Measurements from ENCODE around the gene PANX2. TPM values are rescaled to one million over a fixed set of nuclear protein-coding genes. Genes with fewer than 3 reads are reported as not detected.
A peak's percentile ranks its signal among the peaks of the same experiment; 100 is the strongest.

Gene PANX2
- total and polyA plus RNA-seq, 9 of the 15 experiments (the other 6 are each of a cell fraction or from before 2014, with no cell fraction given) = 0.01 to 3.9 (median 0.67) TPM; not detected in 1

DNA sequence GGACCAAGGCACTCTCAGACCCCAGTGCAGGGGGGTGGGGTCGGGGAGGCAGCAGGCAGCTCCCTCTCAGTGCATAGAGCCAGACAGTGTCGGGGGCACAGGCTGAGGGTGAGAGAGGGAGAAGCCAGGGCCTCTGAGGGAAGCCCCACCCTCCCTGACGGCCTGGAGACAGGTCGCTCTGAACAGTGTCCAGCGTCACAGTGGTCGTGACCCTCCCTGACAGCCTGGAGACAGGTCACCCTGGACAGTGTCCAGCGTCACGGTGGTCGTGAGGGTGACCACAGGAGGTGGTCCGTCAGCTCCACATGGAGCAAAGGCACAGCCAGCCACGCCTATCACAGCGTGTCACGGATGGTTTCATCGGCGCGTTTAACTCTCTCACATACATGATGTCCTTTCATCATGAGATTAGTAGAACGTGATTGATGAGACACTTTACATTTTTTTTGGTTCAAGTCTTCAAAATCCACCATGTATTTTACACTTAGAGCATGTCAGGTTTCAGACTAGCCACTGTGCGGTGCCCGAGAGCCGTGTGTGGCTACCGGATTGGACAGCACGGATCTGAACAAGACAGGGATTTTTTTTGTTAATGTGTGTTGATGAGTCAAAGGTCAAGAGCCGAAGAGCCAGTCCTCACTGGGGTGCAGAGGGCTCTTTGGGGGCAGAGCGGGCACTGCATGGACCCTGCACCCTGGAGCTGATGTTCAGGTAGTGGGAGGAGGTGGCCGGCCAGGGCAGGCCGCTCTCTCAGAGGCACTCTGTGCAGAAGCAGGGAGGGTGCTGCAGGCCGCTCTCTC, 23.9 kb upstream of the PANX2 start (continued):
- TF ChIP-seq, protein P1, sequence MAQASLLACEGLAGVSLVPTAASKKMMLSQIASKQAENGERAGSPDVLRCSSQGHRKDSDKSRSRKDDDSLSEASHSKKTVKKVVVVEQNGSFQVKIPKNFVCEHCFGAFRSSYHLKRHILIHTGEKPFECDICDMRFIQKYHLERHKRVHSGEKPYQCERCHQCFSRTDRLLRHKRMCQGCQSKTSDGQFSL (CRISPR knock-in tag; IDR thresholded peaks at IDR 0.05) = no peak
- TF ChIP-seq, protein P1 (tag; IDR thresholded peaks at IDR 0.05) = no peak
- TF ChIP-seq NR2C1 (IDR thresholded peaks at IDR 0.05) (peak; percentile 50; the same call in 1 of the 2 replicates), NR2C1 (tag; IDR thresholded peaks at IDR 0.05) (peak; percentile 54), SMARCA4 (IDR thresholded peaks at IDR 0.05) (no peak), ZNF134 (CRISPR knock-in tag; conservative IDR thresholded peaks at IDR 0.05) (no peak), SP2 (IDR thresholded peaks at IDR 0.05; ENCODE audit: extremely low read depth, low read depth, low read length, poor library complexity, severe bottlenecking) (no peak), POLR2B (IDR thresholded peaks at IDR 0.05; ENCODE audit: low read depth, partially characterized antibody) (no peak), ZNF253 (CRISPR knock-in tag; conservative IDR thresholded peaks at IDR 0.05) (no peak), TAF7 (tag; IDR thresholded peaks at IDR 0.05) (no peak), ZFP1 (CRISPR knock-in tag; IDR thresholded peaks at IDR 0.05) (no peak), MECOM (CRISPR knock-in tag; IDR thresholded peaks at IDR 0.05) (no peak), NRF1 (conservative IDR thresholded peaks at IDR 0.05 in 1 of 2, IDR thresholded peaks at IDR 0.05 in 1 of 2) (no peak), TAF9B (IDR thresholded peaks at IDR 0.05; ENCODE audit: partially characterized antibody) (no peak), ZNF282 (CRISPR knock-in tag; IDR thresholded peaks at IDR 0.05) (no peak), NFRKB (IDR thresholded peaks at IDR 0.05; ENCODE audit: low read depth) (no peak), POLR3G (IDR thresholded peaks at IDR 0.05; ENCODE audit: extremely low read depth, insufficient read length, insufficient replicate concordance) (no peak), NEUROD1 (IDR thresholded peaks at IDR 0.05; ENCODE audit: borderline replicate concordance, low read depth, low read length, partially characterized antibody) (no peak), ARID1B (IDR thresholded peaks at IDR 0.05) (no peak), SMAD2 (IDR thresholded peaks at IDR 0.05; ENCODE audit: low read depth, low read length) (no peak), RFX5 (IDR thresholded peaks at IDR 0.05; ENCODE audit: low read depth, low read length) (no peak), MIER1 (IDR thresholded peaks at IDR 0.05; ENCODE audit: low read depth) (no peak)
- TF ChIP-seq, protein P2, sequence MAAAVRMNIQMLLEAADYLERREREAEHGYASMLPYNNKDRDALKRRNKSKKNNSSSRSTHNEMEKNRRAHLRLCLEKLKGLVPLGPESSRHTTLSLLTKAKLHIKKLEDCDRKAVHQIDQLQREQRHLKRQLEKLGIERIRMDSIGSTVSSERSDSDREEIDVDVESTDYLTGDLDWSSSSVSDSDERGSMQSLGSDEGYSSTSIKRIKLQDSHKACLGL (CRISPR knock-in tag; IDR thresholded peaks at IDR 0.05; ENCODE audit: borderline replicate concordance, poor library complexity, severe bottlenecking) = no peak
- TF ChIP-seq, protein P3, sequence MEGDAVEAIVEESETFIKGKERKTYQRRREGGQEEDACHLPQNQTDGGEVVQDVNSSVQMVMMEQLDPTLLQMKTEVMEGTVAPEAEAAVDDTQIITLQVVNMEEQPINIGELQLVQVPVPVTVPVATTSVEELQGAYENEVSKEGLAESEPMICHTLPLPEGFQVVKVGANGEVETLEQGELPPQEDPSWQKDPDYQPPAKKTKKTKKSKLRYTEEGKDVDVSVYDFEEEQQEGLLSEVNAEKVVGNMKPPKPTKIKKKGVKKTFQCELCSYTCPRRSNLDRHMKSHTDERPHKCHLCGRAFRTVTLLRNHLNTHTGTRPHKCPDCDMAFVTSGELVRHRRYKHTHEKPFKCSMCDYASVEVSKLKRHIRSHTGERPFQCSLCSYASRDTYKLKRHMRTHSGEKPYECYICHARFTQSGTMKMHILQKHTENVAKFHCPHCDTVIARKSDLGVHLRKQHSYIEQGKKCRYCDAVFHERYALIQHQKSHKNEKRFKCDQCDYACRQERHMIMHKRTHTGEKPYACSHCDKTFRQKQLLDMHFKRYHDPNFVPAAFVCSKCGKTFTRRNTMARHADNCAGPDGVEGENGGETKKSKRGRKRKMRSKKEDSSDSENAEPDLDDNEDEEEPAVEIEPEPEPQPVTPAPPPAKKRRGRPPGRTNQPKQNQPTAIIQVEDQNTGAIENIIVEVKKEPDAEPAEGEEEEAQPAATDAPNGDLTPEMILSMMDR (IDR thresholded peaks at IDR 0.05 in 2 of 3, conservative IDR thresholded peaks at IDR 0.05 in 1 of 3; ENCODE audit: insufficient read depth in 2 of 3, low read depth in 1 of 3, low read length in 3 of 3) = peak; percentile 81 to 92 (median 88)
- TF ChIP-seq, protein P4, sequence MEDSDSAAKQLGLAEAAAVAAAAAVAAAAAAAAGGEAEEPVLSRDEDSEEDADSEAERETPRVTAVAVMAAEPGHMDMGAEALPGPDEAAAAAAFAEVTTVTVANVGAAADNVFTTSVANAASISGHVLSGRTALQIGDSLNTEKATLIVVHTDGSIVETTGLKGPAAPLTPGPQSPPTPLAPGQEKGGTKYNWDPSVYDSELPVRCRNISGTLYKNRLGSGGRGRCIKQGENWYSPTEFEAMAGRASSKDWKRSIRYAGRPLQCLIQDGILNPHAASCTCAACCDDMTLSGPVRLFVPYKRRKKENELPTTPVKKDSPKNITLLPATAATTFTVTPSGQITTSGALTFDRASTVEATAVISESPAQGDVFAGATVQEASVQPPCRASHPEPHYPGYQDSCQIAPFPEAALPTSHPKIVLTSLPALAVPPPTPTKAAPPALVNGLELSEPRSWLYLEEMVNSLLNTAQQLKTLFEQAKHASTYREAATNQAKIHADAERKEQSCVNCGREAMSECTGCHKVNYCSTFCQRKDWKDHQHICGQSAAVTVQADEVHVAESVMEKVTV (CRISPR knock-in tag; IDR thresholded peaks at IDR 0.05) = peak; percentile 35; the same call in 1 of the 2 replicates
